LNCaP clone FGC (cell line): ENCODE results near the gene VEGFC.

ENCODE experiments used
- DNase-seq: peaks from one replicate; pipeline ENCODE4 v3.0.0-alpha.2; 2011; ENCODE audit warnings: low read depth
- H3K4me3 ChIP-seq: 2 replicates; pipeline ENCODE4 v1.5.1; 2011; ENCODE audit warnings: mild to moderate bottlenecking, low read depth, low read length, control low read depth
- TF ChIP-seq, protein P1 (sequence below): IDR thresholded peaks from 2 replicates; pipeline ENCODE4 v1.5.1; 2012; ENCODE audit warnings: mild to moderate bottlenecking; ENCODE audit not compliant: control insufficient read depth, insufficient read depth; ENCODE audit errors: extremely low read depth

VEGFC gene

GRCh38 chr4:176792326-176793059 is at the start of gene VEGFC:
Gene VEGFC, minus strand, starts transcription at chr4:176792922. Its CDS starts 611 bp downstream, at chr4:176792311.
- no peak for DNase-seq
- TF ChIP-seq, protein P1, sequence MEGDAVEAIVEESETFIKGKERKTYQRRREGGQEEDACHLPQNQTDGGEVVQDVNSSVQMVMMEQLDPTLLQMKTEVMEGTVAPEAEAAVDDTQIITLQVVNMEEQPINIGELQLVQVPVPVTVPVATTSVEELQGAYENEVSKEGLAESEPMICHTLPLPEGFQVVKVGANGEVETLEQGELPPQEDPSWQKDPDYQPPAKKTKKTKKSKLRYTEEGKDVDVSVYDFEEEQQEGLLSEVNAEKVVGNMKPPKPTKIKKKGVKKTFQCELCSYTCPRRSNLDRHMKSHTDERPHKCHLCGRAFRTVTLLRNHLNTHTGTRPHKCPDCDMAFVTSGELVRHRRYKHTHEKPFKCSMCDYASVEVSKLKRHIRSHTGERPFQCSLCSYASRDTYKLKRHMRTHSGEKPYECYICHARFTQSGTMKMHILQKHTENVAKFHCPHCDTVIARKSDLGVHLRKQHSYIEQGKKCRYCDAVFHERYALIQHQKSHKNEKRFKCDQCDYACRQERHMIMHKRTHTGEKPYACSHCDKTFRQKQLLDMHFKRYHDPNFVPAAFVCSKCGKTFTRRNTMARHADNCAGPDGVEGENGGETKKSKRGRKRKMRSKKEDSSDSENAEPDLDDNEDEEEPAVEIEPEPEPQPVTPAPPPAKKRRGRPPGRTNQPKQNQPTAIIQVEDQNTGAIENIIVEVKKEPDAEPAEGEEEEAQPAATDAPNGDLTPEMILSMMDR, result peak; percentile 40
- no peak within 1 kb of the TSS for H3K4me3 ChIP-seq

GRCh38 chr4:176841711-176842112 is 49.0 kb upstream of the VEGFC start:
- no peak overlapping the region for H3K4me3 ChIP-seq
- TF ChIP-seq, protein P1, result no peak
- no peak for DNase-seq

GRCh38 chr4:176840166-176840565 is 47.4 kb upstream of the VEGFC start:
- H3K4me3 ChIP-seq, result no peak overlapping the region
- no peak for DNase-seq
- TF ChIP-seq, protein P1, result no peak

GRCh38 chr4:176839656-176840055 is 46.9 kb upstream of the VEGFC start:
- TF ChIP-seq, protein P1, result no peak
- no peak overlapping the region for H3K4me3 ChIP-seq
- DNase-seq, result no peak

DNA sequence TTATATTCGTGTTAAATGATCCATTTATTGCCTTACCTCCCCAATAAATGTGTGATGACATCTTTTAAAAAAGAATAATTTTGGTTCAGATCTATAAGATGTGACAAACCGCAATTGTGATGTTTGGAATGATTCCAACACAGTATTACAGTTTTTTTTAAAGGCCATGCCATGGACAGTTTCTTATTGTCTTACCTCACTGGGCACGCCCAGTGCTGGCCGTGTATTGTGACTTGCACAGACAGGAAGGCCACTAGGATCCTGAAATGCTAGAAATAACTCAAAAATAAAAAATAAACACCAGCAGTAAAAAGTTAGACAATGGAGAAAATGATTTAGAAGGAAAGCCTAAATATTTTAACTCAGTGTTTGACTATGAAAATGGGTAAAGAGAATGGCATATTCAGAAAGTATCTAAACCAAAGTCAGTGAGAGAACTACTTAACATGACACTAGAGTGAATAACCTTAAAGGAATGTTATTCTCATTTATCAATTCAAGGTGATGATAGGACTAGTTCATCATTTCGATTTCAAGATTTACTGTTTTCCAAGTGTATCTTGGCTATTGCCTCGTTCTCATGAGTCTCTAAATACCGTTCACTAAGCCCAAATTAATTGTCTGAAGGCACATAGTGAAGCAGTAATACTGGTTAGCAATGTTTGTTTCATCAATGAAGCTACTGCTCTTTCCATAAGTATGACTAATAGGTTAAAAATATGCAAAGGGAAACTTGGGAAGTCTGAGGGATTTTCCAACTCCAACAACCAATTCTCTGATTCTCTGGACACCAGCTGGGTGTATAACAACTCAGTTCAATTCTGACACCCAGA is 46.1 kb upstream of the VEGFC start:
- no peak for DNase-seq
- no peak overlapping the region for H3K4me3 ChIP-seq
- TF ChIP-seq, protein P1, result no peak

DNA sequence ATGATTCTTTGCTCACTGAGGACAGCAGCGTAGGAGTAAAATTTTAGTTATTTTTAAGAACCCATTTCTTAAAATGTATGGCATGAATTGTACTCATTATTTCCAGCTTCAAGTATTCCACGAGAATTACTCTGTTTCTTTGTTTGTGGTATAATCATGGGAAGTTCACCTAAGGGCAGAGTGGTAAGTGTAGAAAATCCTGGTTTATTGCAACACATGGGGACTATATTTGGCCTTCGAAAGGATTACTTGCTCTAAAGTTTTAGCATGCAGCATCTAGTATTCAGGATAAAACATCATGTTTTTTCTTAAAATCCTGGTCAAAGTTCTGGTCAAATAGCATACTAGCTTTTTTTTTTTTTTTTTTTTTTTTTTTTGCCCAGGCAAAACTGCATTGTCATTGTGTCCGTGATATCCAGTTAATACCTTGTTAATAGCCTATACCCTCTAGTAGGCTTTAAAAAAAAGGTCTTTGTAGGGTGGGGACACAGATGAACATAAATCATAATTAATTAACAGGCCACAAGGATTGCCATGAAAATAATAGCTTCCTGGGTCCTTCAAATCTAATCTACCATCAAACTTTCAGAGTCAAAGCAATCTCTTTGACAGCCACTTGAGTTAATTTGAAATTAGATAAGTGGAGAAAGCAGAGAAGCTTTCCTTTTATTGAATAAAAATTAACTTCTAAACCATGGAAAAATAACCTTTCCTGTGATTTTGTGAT is 44.6 kb upstream of the VEGFC start:
- DNase-seq, result no peak
- TF ChIP-seq, protein P1, result no peak

More for the DNA sequence above, 44.6 kb upstream of the VEGFC start:
- H3K4me3 ChIP-seq, result no peak overlapping the region
